ENCODE measurements around the gene SCD5. TPM values are rescaled to one million over a fixed set of nuclear protein-coding genes. Genes with fewer than 3 reads are reported as not detected.

Gene SCD5
- total and polyA plus RNA-seq, 3 experiments from 2014 or later: 2.6 to 6.3 (median 6.2) TPM

DNA sequence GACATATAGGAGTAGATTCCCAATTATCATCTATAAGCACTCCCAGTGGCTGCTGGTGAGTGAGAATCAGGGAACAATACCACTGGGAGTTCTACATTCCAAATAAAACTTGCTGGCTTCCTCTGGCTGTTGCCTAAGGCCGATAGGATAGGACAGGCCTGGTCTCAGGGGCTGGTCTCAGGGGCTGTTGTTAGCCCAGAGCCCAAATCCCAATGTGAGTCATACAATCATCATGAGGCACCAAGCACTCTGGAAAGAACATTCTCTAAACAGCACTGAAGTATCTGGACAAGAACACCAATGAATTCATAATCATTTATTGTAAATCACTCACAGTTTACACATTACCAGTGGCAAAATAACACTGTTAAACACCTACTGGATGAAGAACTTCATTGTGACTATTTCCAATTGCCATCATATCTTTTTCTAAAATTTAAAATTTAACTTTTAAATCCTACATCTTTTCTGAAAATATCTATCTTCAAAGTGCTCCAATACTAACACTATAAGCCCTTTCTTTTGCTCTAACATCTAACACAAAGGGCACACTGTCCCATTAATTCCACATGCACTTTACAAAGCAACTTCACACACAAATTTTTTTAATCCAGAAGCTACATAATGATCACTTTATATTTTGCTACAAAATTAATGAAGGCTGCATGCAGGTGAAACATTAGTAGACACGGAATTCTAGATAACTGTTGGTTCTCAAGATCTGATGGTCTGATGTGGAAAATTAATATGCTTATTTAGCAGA is 169.2 kb downstream of the SCD5 start:
- peaks cover 11 to 24% (median 14%) of the 10 kb centered on the region in 3 donors for H3K36me3 Mint-ChIP-seq
- no peak overlapping the region for H3K27ac Mint-ChIP-seq
- peaks cover 6 to 13% (median 11%) of the 10 kb centered on the region in 5 donors for H3K9me3 Mint-ChIP-seq
- H3K4me3 Mint-ChIP-seq: no peak overlapping the region
- CTCF ChIA-PET: no interaction called here
- H3K9me3 ChIP-seq (ENCODE audit: low read length): no peaks in the 10 kb centered on the region
- H3K36me3 ChIP-seq (ENCODE audit: insufficient read depth, low read length): no peaks in the 10 kb centered on the region
- H3K27ac ChIP-seq (ENCODE audit: low read depth, low read length): no peak overlapping the region
- no peaks in the 10 kb centered on the region for H3K27me3 ChIP-seq (ENCODE audit: insufficient read depth, low read length, poor library complexity, severe bottlenecking)
- H3K4me1 ChIP-seq (ENCODE audit: insufficient read depth, low read length): no peaks in the 10 kb centered on the region
- no peak for DNase-seq
- H3K4me1 Mint-ChIP-seq: no peaks in the 10 kb centered on the region
- H3K27me3 Mint-ChIP-seq: no peaks in the 10 kb centered on the region
- no peak overlapping the region for H3K4me3 ChIP-seq (ENCODE audit: low read length)
- POLR2A ChIA-PET: no interaction called here

DNA sequence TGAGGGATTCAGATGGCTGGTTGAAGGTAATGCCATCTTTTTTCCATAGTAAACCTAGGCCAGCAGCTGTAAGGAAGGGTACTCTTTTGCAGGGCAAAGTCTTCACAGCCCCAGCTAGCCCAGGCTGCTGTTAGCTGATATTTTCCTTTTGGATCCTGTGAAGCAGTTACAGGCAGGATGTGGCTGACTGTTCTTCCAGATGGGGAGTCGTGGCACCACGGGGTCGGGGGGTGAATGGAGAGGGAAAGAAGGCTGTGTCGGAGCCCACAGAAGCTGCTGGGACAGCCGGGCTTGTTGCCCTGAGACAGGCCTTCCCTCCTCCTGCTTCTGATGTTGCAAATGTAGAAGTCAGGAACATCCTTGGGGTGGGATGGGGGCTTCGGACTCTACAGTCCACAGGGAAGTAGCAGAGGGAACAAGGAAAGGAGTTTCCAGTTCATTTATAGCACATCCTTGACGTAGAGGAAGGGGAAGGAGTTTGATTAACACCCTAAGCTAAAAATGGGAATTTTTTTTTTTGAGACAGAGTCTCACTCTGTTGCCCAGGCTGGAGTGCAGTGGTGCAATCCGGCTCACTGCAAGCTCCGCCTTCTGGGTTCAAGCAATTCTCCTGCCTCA is 172.2 kb downstream of the SCD5 start:
- peaks cover 0 to 7% (median 0%) of the 10 kb centered on the region in 3 donors for H3K36me3 Mint-ChIP-seq
- ChIA-PET CTCF (no interaction called here), POLR2A (no interaction called here)
- DNase-seq: no peak
- no peaks in the 10 kb centered on the region for H3K9me3 Mint-ChIP-seq
- no peak overlapping the region for H3K4me3 Mint-ChIP-seq
- no peaks in the 10 kb centered on the region for H3K27me3 Mint-ChIP-seq
- no peak overlapping the region for H3K27ac Mint-ChIP-seq
- peaks cover 0 to 5% (median 1%) of the 10 kb centered on the region in 3 donors for H3K4me1 Mint-ChIP-seq
- Histone ChIP-seq H3K4me3 (ENCODE audit: low read length) (no peak overlapping the region), H3K27me3 (ENCODE audit: insufficient read depth, low read length, poor library complexity, severe bottlenecking) (no peaks in the 10 kb centered on the region), H3K4me1 (ENCODE audit: insufficient read depth, low read length) (no peaks in the 10 kb centered on the region), H3K36me3 (ENCODE audit: insufficient read depth, low read length) (no peaks in the 10 kb centered on the region), H3K27ac (ENCODE audit: low read depth, low read length) (no peak overlapping the region), H3K9me3 (ENCODE audit: low read length) (no peaks in the 10 kb centered on the region)

DNA sequence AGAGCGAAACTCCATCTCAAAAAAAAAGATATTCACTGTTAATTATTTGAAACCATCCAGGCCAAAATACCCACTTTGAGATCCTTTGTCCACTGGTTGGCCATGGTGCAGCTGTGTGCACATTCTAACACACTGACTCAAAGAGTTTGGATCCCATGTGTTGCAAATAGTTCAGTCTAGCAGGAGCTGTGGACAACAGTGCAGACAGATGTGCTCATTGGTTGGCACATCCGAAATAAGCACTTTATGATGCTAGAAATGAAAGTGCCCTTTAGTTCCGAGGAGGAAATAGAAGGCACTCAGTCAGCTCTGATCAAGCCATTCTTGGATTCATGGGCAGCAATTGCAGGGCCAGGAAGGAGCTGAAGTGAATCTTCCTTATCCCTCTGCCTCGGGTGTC is 173.8 kb downstream of the SCD5 start:
- H3K4me3 Mint-ChIP-seq: no peak overlapping the region
- H3K36me3 Mint-ChIP-seq: peaks cover 0 to under 1% (median 0%) of the 10 kb centered on the region in 3 donors
- peaks cover 0 to 5% (median 1%) of the 10 kb centered on the region in 3 donors for H3K4me1 Mint-ChIP-seq
- H3K36me3 ChIP-seq (ENCODE audit: insufficient read depth, low read length): no peaks in the 10 kb centered on the region
- H3K27ac ChIP-seq (ENCODE audit: low read depth, low read length): no peak overlapping the region
- H3K27me3 Mint-ChIP-seq: no peaks in the 10 kb centered on the region
- no peaks in the 10 kb centered on the region for H3K9me3 ChIP-seq (ENCODE audit: low read length)
- ChIA-PET CTCF (no interaction called here), POLR2A (no interaction called here)
- no peak overlapping the region for H3K27ac Mint-ChIP-seq
- H3K27me3 ChIP-seq (ENCODE audit: insufficient read depth, low read length, poor library complexity, severe bottlenecking): no peaks in the 10 kb centered on the region
- H3K4me3 ChIP-seq (ENCODE audit: low read length): no peak overlapping the region
- no peaks in the 10 kb centered on the region for H3K4me1 ChIP-seq (ENCODE audit: insufficient read depth, low read length)
- DNase-seq: no peak
- H3K9me3 Mint-ChIP-seq: no peaks in the 10 kb centered on the region

- H3K27me3 ChIP-seq (ENCODE audit: insufficient read depth, low read length, poor library complexity, severe bottlenecking): no peaks in the 10 kb centered on the region
- no peak overlapping the region for H3K27ac ChIP-seq (ENCODE audit: low read depth, low read length)
- Mint-ChIP-seq H3K4me3 (no peak overlapping the region), H3K27ac (no peak overlapping the region), H3K4me1 (peaks cover 0 to 5% (median 1%) of the 10 kb centered on the region in 3 donors), H3K9me3 (no peaks in the 10 kb centered on the region), H3K27me3 (no peaks in the 10 kb centered on the region), H3K36me3 (no peaks in the 10 kb centered on the region)
- DNase-seq: no peak
- ChIA-PET POLR2A (no interaction called here), CTCF (no interaction called here)
- no peaks in the 10 kb centered on the region for H3K9me3 ChIP-seq (ENCODE audit: low read length)
- no peaks in the 10 kb centered on the region for H3K36me3 ChIP-seq (ENCODE audit: insufficient read depth, low read length)
- no peak overlapping the region for H3K4me3 ChIP-seq (ENCODE audit: low read length)
- no peaks in the 10 kb centered on the region for H3K4me1 ChIP-seq (ENCODE audit: insufficient read depth, low read length)
Observed at GRCh38 chr4:82623121-82623683, 175.4 kb downstream of the SCD5 start.

GRCh38 chr4:82621251-82621650 is 177.3 kb downstream of the SCD5 start:
- DNase-seq: no peak
- POLR2A ChIA-PET: no interaction called here
- Mint-ChIP-seq H3K9me3 (no peaks in the 10 kb centered on the region), H3K4me1 (peaks cover 0 to 5% (median 1%) of the 10 kb centered on the region in 3 donors), H3K27me3 (no peaks in the 10 kb centered on the region), H3K4me3 (no peak overlapping the region), H3K27ac (no peak overlapping the region), H3K36me3 (no peaks in the 10 kb centered on the region)
- Histone ChIP-seq H3K36me3 (ENCODE audit: insufficient read depth, low read length) (no peaks in the 10 kb centered on the region), H3K4me1 (ENCODE audit: insufficient read depth, low read length) (no peaks in the 10 kb centered on the region), H3K27ac (ENCODE audit: low read depth, low read length) (no peak overlapping the region), H3K27me3 (ENCODE audit: insufficient read depth, low read length, poor library complexity, severe bottlenecking) (no peaks in the 10 kb centered on the region), H3K9me3 (ENCODE audit: low read length) (no peaks in the 10 kb centered on the region), H3K4me3 (ENCODE audit: low read length) (no peak overlapping the region)
- CTCF ChIA-PET: no interaction called here

GRCh38 chr4:82620126-82620735 is 178.4 kb downstream of the SCD5 start:
- no peak overlapping the region for H3K4me3 Mint-ChIP-seq
- no peaks in the 10 kb centered on the region for H3K36me3 Mint-ChIP-seq
- no peaks in the 10 kb centered on the region for H3K4me1 ChIP-seq (ENCODE audit: insufficient read depth, low read length)
- peaks cover 0 to 5% (median 1%) of the 10 kb centered on the region in 3 donors for H3K4me1 Mint-ChIP-seq
- no peaks in the 10 kb centered on the region for H3K36me3 ChIP-seq (ENCODE audit: insufficient read depth, low read length)
- CTCF ChIA-PET: interaction anchor here (0.9 kb wide), 1 partner anchor 8 kb away, joined by 3 read pairs; no protein-coding TSS in a partner anchor
- no peak overlapping the region for H3K27ac Mint-ChIP-seq
- DNase-seq: no peak
- H3K9me3 Mint-ChIP-seq: no peaks in the 10 kb centered on the region
- no peak overlapping the region for H3K27ac ChIP-seq (ENCODE audit: low read depth, low read length)
- H3K4me3 ChIP-seq (ENCODE audit: low read length): no peak overlapping the region
- no peaks in the 10 kb centered on the region for H3K27me3 Mint-ChIP-seq
- H3K9me3 ChIP-seq (ENCODE audit: low read length): no peaks in the 10 kb centered on the region
- POLR2A ChIA-PET: no interaction called here
- no peaks in the 10 kb centered on the region for H3K27me3 ChIP-seq (ENCODE audit: insufficient read depth, low read length, poor library complexity, severe bottlenecking)

DNA sequence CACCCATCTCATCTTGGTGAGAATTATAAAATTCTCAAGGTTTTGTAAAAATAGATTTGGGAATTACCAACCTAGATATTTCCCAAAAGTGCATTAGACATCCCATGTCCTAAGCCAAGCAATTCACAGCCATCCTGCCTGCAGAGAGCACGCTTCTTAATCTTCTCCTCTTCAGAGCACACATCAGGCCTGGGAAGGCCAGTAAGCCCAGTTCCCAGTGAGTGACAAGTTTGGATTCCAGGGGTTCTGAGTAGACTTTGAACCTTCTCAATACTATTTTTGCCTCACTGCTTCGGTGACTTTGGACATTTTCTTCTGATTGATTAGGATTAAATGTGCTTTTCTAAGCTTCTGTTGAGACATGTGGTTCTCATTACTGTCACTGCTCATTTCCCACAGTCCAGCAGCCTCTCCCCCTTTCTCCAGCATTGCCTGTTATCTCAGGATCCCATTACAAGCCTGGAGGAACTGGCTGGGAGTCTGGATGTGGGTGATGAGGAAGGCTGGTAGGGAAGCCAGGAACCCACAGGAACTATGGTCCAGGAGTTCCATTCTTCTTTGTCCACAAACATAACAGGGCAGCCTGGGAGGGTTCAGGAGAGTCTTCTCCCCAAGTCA is 180.4 kb downstream of the SCD5 start:
- Histone ChIP-seq H3K9me3 (ENCODE audit: low read length) (no peaks in the 10 kb centered on the region), H3K4me1 (ENCODE audit: insufficient read depth, low read length) (no peaks in the 10 kb centered on the region), H3K27me3 (ENCODE audit: insufficient read depth, low read length, poor library complexity, severe bottlenecking) (no peaks in the 10 kb centered on the region), H3K27ac (ENCODE audit: low read depth, low read length) (no peak overlapping the region), H3K36me3 (ENCODE audit: insufficient read depth, low read length) (no peaks in the 10 kb centered on the region), H3K4me3 (ENCODE audit: low read length) (no peak overlapping the region)
- peaks cover 0 to 9% of the 10 kb centered on the region in 2 donors for H3K27me3 Mint-ChIP-seq
- ChIA-PET CTCF (no interaction called here), POLR2A (no interaction called here)
- H3K4me1 Mint-ChIP-seq: peaks cover 0 to 3% (median 1%) of the 10 kb centered on the region in 3 donors
- no peaks in the 10 kb centered on the region for H3K9me3 Mint-ChIP-seq
- no peak for DNase-seq
- H3K27ac Mint-ChIP-seq: no peak overlapping the region
- H3K4me3 Mint-ChIP-seq: no peak overlapping the region
- H3K36me3 Mint-ChIP-seq: no peaks in the 10 kb centered on the region

Measured in CD8-positive, alpha-beta memory T cell (primary cell).